PC-9 (cell line): ENCODE measurements around the gene PSMD14. TPM values are rescaled to one million over a fixed set of nuclear protein-coding genes. Genes with fewer than 3 reads are reported as not detected.

Source experiments
- BruUV-seq: library from RNA; stranded (reverse); fragments of 400-500 nt; replicated peaks from 2 replicates; lab custom pipeline; 2021; lab: Mats Ljungman, UMichigan
- CTCF ChIA-PET: fragments of 300-600 bp; sonication (Branson Sonifier 250); formaldehyde crosslinking; loops from one replicate; lab custom pipeline; 2022; ENCODE audit warnings: antibody characterized with exemption; lab: Charles Lee
- POLR2A ChIA-PET: fragments of 300-600 bp; sonication (Branson Sonifier 250); formaldehyde crosslinking; loops from one replicate; lab custom pipeline; 2022; ENCODE audit warnings: antibody characterized with exemption; ENCODE audit not compliant: unreplicated experiment; lab: Charles Lee
- DNase-seq, 2 experiments: peaks; one replicate each; pipeline versions ENCODE4 v3.0.0 to v3.0.0-alpha.2; 2015 to 2022; ENCODE audit warnings: mixed read lengths in 1 of 2
- H2AFZ ChIP-seq: fragments of 200-600 bp; sonication (generic); 2 replicates; pipeline ENCODE4 v1.8.1; 2017; ENCODE audit warnings: antibody characterized with exemption
- H3F3A ChIP-seq: fragments of 200-600 bp; sonication (generic); 2 replicates; pipeline ENCODE4 v1.8.1; 2017; ENCODE audit warnings: antibody characterized with exemption, mild to moderate bottlenecking, low read depth; ENCODE audit not compliant: insufficient read depth
- H3K27ac ChIP-seq: fragments of 200-600 bp; sonication (generic); 2 replicates; pipeline ENCODE4 v1.6.1; 2016; ENCODE audit warnings: mixed run types
- H3K27me3 ChIP-seq: fragments of 200-600 bp; sonication (generic); 2 replicates; pipeline ENCODE4 v1.6.1; 2016; ENCODE audit warnings: low read depth, mixed run types; ENCODE audit not compliant: insufficient read depth
- H3K36me3 ChIP-seq: fragments of 200-600 bp; sonication (generic); 2 replicates; pipeline ENCODE4 v1.6.1; 2016; ENCODE audit warnings: low read depth, mixed run types
- H3K4me1 ChIP-seq: fragments of 200-600 bp; sonication (generic); replicated peaks from 2 replicates; pipeline ENCODE4 v1.6.1; 2016; ENCODE audit warnings: mixed run types; ENCODE audit not compliant: insufficient read depth
- H3K4me2 ChIP-seq: fragments of 200-600 bp; sonication (generic); 2 replicates; pipeline ENCODE4 v1.6.1; 2017; ENCODE audit warnings: mixed run types
- H3K4me3 ChIP-seq: fragments of 200-600 bp; sonication (generic); 2 replicates; pipeline ENCODE4 v1.6.1; 2016; ENCODE audit warnings: mixed run types
- H3K79me2 ChIP-seq: fragments of 200-600 bp; sonication (generic); 2 replicates; pipeline ENCODE4 v1.6.1; 2017; ENCODE audit warnings: low read depth, mixed run types
- H3K9me2 ChIP-seq: fragments of 200-600 bp; sonication (generic); 2 replicates; pipeline ENCODE4 v1.8.1; 2017; ENCODE audit warnings: mild to moderate bottlenecking; ENCODE audit not compliant: insufficient read depth
- H3K9me3 ChIP-seq: fragments of 200-600 bp; sonication (generic); 2 replicates; pipeline ENCODE4 v1.8.1; 2016; ENCODE audit warnings: low read depth; ENCODE audit not compliant: insufficient read depth
- H4K20me1 ChIP-seq: fragments of 200-600 bp; sonication (generic); 2 replicates; pipeline ENCODE4 v1.8.1; 2017; ENCODE audit not compliant: insufficient read depth
- EZH2 ChIP-seq: fragments of 200-600 bp; sonication (generic); IDR thresholded peaks from 2 replicates; pipeline ENCODE4 v1.8.0; 2017; ENCODE audit warnings: antibody characterized with exemption, low read depth
- intact Hi-C: fragments of 100-400 bp; cut with micrococcal nuclease; formaldehyde crosslinking; loops from one replicate; pipeline ENCODE4 v1.10.0; 2022; ENCODE audit not compliant: unreplicated experiment
- total RNA-seq: library from RNA; stranded (reverse); gene quantifications from 2 replicates; pipeline ENCODE4 v1.2.3, GENCODE V29; 2021
- TF ChIP-seq, protein P1 (sequence below): fragments of 200-600 bp; sonication (generic); conservative IDR thresholded peaks from 2 replicates; pipeline ENCODE4 v1.6.1; 2017; ENCODE audit warnings: mixed run types, antibody characterized with exemption, mild to moderate bottlenecking, moderate library complexity

PSMD14 gene
- total RNA-seq, 1 experiment from 2014 or later: 58.8 TPM

DNA sequence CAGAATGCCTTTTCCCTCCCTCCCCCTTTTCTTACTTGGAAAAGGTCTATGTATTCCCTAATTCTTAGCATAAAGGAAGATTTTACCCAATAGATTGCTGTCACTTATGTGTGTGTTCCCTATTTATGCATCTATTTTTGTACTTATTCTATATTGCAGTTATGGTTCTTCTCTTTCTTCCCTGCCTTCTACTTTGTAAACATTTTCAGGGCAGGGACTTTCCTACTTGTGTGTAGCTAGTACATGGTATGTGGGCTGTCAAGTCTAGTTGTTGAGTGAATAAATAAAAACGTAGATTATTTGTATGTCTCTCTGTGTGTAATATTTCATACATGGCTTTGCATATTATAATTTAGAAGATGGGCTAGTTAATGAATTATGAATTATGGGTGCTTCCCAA lies 45.3 kb downstream of the PSMD14 start:
- no TSS peak for BruUV-seq
- Histone ChIP-seq H4K20me1 (no peaks in the 10 kb centered on the region), H3K9me2 (no peaks in the 10 kb centered on the region), H3K27ac (no peak overlapping the region), H3K4me1 (no peaks in the 10 kb centered on the region), H3K4me3 (no peak overlapping the region), H3F3A (0 out of 2 replicates have a peak, but pooled peaks cover 2% of the 10 kb centered on the region), H2AFZ (no peak overlapping the region), H3K79me2 (peaks cover 76% of the 10 kb centered on the region), H3K36me3 (no peaks in the 10 kb centered on the region), H3K9me3 (no peaks in the 10 kb centered on the region), H3K4me2 (no peak overlapping the region), H3K27me3 (no peaks in the 10 kb centered on the region)
- CTCF ChIA-PET: no interaction called here
- TF ChIP-seq, protein P1, sequence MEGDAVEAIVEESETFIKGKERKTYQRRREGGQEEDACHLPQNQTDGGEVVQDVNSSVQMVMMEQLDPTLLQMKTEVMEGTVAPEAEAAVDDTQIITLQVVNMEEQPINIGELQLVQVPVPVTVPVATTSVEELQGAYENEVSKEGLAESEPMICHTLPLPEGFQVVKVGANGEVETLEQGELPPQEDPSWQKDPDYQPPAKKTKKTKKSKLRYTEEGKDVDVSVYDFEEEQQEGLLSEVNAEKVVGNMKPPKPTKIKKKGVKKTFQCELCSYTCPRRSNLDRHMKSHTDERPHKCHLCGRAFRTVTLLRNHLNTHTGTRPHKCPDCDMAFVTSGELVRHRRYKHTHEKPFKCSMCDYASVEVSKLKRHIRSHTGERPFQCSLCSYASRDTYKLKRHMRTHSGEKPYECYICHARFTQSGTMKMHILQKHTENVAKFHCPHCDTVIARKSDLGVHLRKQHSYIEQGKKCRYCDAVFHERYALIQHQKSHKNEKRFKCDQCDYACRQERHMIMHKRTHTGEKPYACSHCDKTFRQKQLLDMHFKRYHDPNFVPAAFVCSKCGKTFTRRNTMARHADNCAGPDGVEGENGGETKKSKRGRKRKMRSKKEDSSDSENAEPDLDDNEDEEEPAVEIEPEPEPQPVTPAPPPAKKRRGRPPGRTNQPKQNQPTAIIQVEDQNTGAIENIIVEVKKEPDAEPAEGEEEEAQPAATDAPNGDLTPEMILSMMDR: no peak
- intact Hi-C loops: no loop called here
- DNase-seq: no peak
- POLR2A ChIA-PET: no interaction called here

DNA sequence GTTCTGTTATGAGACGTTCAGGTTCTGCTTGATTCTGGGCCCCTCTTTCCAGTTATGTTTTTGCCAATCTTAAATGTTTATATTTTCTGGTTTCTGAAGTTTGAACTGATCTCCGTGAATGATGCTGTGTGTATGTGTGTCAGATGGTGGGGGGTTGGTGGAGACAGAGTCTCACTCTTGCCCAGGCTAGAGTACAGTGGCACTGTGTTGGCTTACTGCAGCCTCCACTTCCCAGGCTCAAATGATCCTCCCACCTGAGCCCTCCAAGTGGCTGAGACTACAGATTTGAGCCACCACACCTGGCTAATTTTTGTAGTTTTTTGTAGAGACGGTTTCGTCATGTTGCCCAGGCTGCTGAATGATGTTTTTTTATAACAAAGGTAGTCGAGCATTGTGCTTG lies 45.9 kb downstream of the PSMD14 start:
- Histone ChIP-seq H2AFZ (no peak overlapping the region), H3K27ac (no peak overlapping the region), H4K20me1 (no peaks in the 10 kb centered on the region), H3F3A (0 out of 2 replicates have a peak, but pooled peaks cover 2% of the 10 kb centered on the region), H3K79me2 (peaks cover 72% of the 10 kb centered on the region), H3K4me1 (no peaks in the 10 kb centered on the region), H3K9me3 (no peaks in the 10 kb centered on the region), H3K27me3 (no peaks in the 10 kb centered on the region), H3K9me2 (no peaks in the 10 kb centered on the region), H3K36me3 (no peaks in the 10 kb centered on the region), H3K4me3 (no peak overlapping the region), H3K4me2 (no peak overlapping the region)
- intact Hi-C loops: no loop called here
- ChIA-PET POLR2A (no interaction called here), CTCF (no interaction called here)
- TF ChIP-seq EZH2: no peak
- TF ChIP-seq, protein P1: no peak
- no peak for DNase-seq
- BruUV-seq: no TSS peak

DNA sequence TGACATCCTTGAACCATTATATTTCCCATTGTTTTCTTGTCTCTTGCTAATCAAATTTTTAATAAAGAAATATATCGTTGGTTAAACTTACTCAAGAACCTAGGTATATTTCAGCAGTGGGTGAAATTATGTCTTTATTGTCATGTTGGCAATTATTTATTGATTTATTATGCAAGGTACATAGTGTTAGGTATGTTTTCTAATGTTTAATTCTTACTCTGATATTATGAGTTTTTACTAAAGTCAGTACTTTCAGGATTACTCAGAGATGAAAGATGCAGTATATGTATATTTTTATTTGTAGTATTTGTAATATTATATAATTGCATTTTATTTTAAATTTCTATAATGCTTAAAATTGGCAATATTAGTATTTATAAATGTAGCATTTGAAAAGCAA lies 46.9 kb downstream of the PSMD14 start:
- Histone ChIP-seq H3K4me1 (no peaks in the 10 kb centered on the region), H3K9me2 (no peaks in the 10 kb centered on the region), H3K79me2 (peaks cover 63% of the 10 kb centered on the region), H2AFZ (no peak overlapping the region), H3K4me3 (no peak overlapping the region), H3K27ac (no peak overlapping the region), H3K9me3 (no peaks in the 10 kb centered on the region), H3F3A (0 out of 2 replicates have a peak, but pooled peaks cover 2% of the 10 kb centered on the region), H3K4me2 (no peak overlapping the region), H3K27me3 (no peaks in the 10 kb centered on the region), H4K20me1 (no peaks in the 10 kb centered on the region), H3K36me3 (no peaks in the 10 kb centered on the region)
- CTCF ChIA-PET: no interaction called here
- intact Hi-C loops: no loop called here
- POLR2A ChIA-PET: no interaction called here
- no TSS peak for BruUV-seq
- no peak for DNase-seq
- no peak for TF ChIP-seq EZH2
- TF ChIP-seq, protein P1: no peak
